Right atrium auricular region (tissue), 2 donors: ENCODE measurements around the gene HERC3. TPM values are rescaled to one million over a fixed set of nuclear protein-coding genes. Genes with fewer than 3 reads are reported as not detected.
A peak's percentile ranks its signal among the peaks of the same experiment; 100 is the strongest.

ENCODE experiments used
- DNase-seq: peaks from one replicate; pipeline ENCODE4 v3.0.0-alpha.2; 2019; ENCODE audit warnings: low spot score
- H3K27ac ChIP-seq, 2 donors: fragments of 200-600 bp; sonication (generic); 1 replicate in 1 of 2; 2 replicates in 1 of 2; pipeline ENCODE4 v1.5.1; 2016 to 2019
- H3K27me3 ChIP-seq, 2 donors: fragments of 200-600 bp; sonication (generic); one replicate each; pipeline versions ENCODE4 v1.5.1 to v1.6.0; 2017 to 2019
- H3K36me3 ChIP-seq: fragments of 200-600 bp; sonication (generic); one replicate; pipeline ENCODE4 v1.5.1; 2016
- H3K4me1 ChIP-seq, 2 donors: fragments of 200-600 bp; sonication (generic); one replicate each; pipeline versions ENCODE4 v1.5.1 to v1.6.0; 2017 to 2019
- H3K4me3 ChIP-seq, 2 donors: fragments of 200-600 bp; sonication (generic); 1 replicate in 1 of 2; 2 replicates in 1 of 2; pipeline ENCODE4 v1.5.1; 2017 to 2019; ENCODE audit warnings: mild to moderate bottlenecking in 1 of 2, moderate library complexity in 1 of 2
- H3K9me3 ChIP-seq, 2 donors: fragments of 200-600 bp; sonication (generic); one replicate each; pipeline ENCODE4 v1.5.1; 2019
- total RNA-seq, 2 donors: library from RNA; depleted of rRNA; stranded (reverse); fragments of >200 nt; gene quantifications; one replicate each; pipeline ENCODE4 v1.1.0, GENCODE V29; 2016
- TF ChIP-seq, protein P1 (sequence below), 2 donors: fragments of 200-600 bp; sonication (generic); IDR thresholded peaks; one replicate each; pipeline ENCODE4 v1.5.1; 2019; ENCODE audit warnings: antibody characterized with exemption in 2 of 2

HERC3 gene
- total RNA-seq, 2 donors from 2014 or later = 27.4 to 36.2 TPM

DNA sequence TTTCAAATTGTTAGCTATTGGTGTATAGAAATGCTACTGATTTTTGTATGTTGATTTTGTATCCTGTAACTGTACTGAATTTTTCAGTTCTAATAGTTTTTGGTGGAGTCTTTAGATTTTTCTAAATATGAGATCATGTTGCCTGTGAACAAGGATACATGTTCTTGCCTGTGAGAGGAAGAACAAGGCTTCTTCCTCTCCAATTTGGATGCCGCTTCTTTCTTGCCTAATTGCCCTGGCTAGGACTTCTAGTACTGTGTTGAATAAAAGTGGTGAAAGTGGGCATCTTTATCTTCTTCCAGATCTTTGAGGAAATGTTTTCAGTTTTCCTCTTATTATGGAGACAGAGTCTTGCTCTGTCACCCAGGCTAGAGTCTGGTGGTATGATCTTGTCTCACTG is 121.5 kb downstream of the HERC3 start:
- Histone ChIP-seq H3K9me3 (peaks cover 0 to 20% of the 10 kb centered on the region in 2 donors), H3K4me1 (no peaks in the 10 kb centered on the region), H3K27me3 (no peaks in the 10 kb centered on the region), H3K36me3 (peaks cover 28% of the 10 kb centered on the region), H3K27ac (no peak overlapping the region), H3K4me3 (no peak overlapping the region)
- TF ChIP-seq, protein P1, sequence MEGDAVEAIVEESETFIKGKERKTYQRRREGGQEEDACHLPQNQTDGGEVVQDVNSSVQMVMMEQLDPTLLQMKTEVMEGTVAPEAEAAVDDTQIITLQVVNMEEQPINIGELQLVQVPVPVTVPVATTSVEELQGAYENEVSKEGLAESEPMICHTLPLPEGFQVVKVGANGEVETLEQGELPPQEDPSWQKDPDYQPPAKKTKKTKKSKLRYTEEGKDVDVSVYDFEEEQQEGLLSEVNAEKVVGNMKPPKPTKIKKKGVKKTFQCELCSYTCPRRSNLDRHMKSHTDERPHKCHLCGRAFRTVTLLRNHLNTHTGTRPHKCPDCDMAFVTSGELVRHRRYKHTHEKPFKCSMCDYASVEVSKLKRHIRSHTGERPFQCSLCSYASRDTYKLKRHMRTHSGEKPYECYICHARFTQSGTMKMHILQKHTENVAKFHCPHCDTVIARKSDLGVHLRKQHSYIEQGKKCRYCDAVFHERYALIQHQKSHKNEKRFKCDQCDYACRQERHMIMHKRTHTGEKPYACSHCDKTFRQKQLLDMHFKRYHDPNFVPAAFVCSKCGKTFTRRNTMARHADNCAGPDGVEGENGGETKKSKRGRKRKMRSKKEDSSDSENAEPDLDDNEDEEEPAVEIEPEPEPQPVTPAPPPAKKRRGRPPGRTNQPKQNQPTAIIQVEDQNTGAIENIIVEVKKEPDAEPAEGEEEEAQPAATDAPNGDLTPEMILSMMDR (IDR thresholded peaks at IDR 0.05) = no peak
- no peak for DNase-seq

DNA sequence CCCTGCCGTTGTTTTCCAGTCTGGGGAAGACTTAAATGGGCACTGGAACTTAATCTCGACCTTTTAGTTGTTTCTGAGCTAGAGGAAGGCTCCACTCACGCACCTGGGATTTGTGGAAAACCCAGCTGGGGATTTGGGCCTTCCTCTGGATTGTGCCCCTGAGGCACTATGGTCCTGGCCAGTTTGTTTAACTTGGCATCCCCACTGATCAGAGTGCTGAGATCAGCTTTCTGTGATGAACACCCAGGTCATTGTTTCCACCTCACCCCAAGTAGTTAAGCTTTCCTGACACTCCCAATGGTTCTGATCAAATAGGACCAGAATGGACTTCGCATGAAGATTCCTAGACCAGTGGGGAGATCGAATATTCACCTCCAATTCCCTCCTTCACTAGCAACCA is 125.8 kb downstream of the HERC3 start:
- H3K4me1 ChIP-seq = peaks cover 0 to 29% of the 10 kb centered on the region in 2 donors
- no peak overlapping the region for H3K4me3 ChIP-seq
- H3K27me3 ChIP-seq = no peaks in the 10 kb centered on the region
- no peak overlapping the region for H3K27ac ChIP-seq
- TF ChIP-seq, protein P1 (IDR thresholded peaks at IDR 0.05) = no peak
- no peak for DNase-seq
- H3K36me3 ChIP-seq = peaks cover 8% of the 10 kb centered on the region
- H3K9me3 ChIP-seq = peaks cover 0 to 20% of the 10 kb centered on the region in 2 donors

DNA sequence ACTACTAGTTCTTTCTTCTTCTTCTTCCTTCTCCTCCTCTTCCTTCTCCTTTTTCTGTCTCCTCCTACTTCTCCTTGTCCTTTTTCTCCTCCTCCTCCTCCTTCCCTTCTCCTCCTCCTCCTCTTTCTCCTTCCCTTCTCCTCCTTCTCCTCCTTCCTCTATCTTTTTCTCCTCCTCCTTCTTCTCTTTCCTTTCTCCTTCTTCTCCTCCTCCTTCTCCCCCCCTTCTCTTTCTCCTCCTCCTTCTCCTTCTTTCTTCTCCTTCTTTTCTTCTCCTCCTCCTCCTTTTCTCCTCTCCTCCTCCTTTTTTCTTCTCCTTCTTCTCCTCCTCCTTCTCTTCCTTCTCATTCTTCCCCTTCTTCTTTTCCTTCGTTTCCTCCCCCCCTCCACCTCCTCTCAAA is 127.1 kb downstream of the HERC3 start:
- no peaks in the 10 kb centered on the region for H3K27me3 ChIP-seq
- TF ChIP-seq, protein P1 (IDR thresholded peaks at IDR 0.05) = no peak
- peaks cover 8% of the 10 kb centered on the region for H3K36me3 ChIP-seq
- H3K9me3 ChIP-seq = peaks cover 0 to 20% of the 10 kb centered on the region in 2 donors
- H3K4me1 ChIP-seq = peaks cover 0 to 34% of the 10 kb centered on the region in 2 donors
- H3K27ac ChIP-seq = no peak overlapping the region
- DNase-seq = no peak
- no peak overlapping the region for H3K4me3 ChIP-seq

DNA sequence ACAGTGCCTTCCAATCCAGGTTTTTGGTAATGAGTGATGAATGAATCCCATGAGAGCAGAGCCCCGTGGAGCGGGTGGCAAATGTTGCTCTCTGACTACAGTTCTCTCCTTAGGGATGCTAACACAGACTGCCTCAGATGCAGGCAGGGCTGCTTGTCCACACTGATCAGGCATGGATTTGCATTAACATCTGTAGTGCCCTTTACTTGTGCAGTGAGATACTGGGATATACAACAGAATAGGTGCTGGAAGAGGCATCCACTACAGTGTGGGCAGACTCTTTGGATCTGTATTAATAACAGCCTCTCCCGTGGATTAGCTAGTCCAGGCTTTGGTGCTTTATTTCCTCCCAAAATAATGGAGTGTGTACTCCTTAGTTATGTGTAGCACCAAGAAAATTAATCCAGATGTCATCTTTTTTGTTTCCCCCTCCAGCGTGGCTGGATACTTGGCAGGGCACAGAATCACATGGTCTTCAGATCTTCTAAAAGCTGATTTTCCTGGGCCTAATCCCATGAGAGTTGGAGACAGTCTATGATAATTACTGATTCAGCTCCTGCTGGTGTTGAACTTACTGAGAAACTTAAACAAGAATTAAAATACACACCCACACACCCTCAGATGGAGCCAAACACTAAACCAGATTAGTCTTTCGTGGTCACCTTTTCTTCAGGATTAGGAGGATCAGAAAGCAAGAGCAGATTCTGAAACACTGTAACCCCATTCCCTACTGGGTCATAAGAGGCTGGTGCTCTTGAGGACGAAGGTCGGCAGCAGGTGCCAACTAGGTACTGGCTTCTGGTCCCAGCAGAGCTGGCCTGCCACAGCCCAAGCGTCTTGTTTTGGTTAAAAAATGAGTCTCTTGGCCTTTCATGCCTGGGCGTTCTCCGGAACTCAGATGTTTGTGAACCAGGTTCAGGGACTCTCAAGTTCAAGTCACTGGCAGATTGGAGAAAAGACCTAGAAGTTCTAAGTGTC is 128.5 kb downstream of the HERC3 start:
- Histone ChIP-seq H3K27me3 (no peaks in the 10 kb centered on the region), H3K4me3 (no peak overlapping the region), H3K27ac (peak overlapping the region in 1 of 2 donors; percentile 2), H3K4me1 (peaks cover 0 to 34% of the 10 kb centered on the region in 2 donors), H3K36me3 (peaks cover 13% of the 10 kb centered on the region), H3K9me3 (peaks cover 0 to 20% of the 10 kb centered on the region in 2 donors)
- TF ChIP-seq, protein P1 (IDR thresholded peaks at IDR 0.05) = no peak
- no peak for DNase-seq

DNA sequence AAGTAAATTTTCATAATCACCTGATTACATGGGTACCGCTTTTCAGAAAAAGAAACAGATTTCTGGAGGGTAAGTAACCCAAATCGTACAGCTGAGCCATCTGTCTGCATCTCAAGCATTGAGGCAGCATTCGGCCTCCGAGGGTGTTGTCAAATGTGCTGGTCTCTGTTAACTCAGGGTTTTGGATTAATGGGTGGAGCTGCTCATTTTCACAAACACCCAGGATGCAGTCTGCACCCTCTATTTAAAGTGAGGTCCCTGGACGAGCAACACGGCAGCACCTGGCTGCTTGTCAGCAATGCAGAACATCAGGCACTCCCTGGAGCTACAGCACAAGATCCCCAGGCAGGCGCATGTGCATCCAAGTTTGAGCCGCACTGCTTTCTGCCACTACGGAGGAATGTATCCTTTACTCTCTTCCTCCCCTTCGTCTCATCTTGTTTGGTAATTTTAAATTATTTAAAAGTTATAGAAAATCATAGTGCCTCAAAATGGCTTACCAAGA is 130.0 kb downstream of the HERC3 start:
- Histone ChIP-seq H3K9me3 (peaks cover 0 to 10% of the 10 kb centered on the region in 2 donors), H3K4me1 (peaks cover 0 to 35% of the 10 kb centered on the region in 2 donors), H3K36me3 (peaks cover 14% of the 10 kb centered on the region), H3K4me3 (no peak overlapping the region), H3K27ac (peak overlapping the region in 1 of 2 donors; percentile 15), H3K27me3 (no peaks in the 10 kb centered on the region)
- TF ChIP-seq, protein P1 (IDR thresholded peaks at IDR 0.05) = no peak
- DNase-seq = no peak
